Psoas muscle (tissue), 8 donors: Measurements from ENCODE around the gene AFF1. TPM values are rescaled to one million over a fixed set of nuclear protein-coding genes. Genes with fewer than 3 reads are reported as not detected.

Experiments used
- ATAC-seq, 4 donors: fragments of 200-7000 bp; cut with Tn5 transposase; one replicate each; pipeline ENCODE4 v1.9.1; 2020; ENCODE audit warnings: moderate library complexity in 3 of 4, mild to moderate bottlenecking in 2 of 4
- DNase-seq, 2 donors: peaks; one replicate each; pipeline ENCODE4 v3.0.0-alpha.2; 2020
- H3K27ac ChIP-seq: fragments of 200-600 bp; one replicate; pipeline ENCODE4 v1.8.0; 2022
- H3K27me3 ChIP-seq, 3 donors: fragments of 200-600 bp in 1 of 3; one replicate each; pipeline versions ENCODE4 v1.6.1 to v1.8.0; 2013 to 2022; ENCODE audit warnings: low read length in 2 of 3, mild to moderate bottlenecking in 2 of 3, moderate library complexity in 1 of 3; ENCODE audit not compliant: insufficient read depth in 3 of 3
- H3K36me3 ChIP-seq, 2 donors: fragments of 200-600 bp in 1 of 2; one replicate each; pipeline versions ENCODE4 v1.6.1 to v1.8.0; 2013 to 2022; ENCODE audit warnings: low read depth in 1 of 2, mild to moderate bottlenecking in 1 of 2, moderate library complexity in 1 of 2; ENCODE audit not compliant: insufficient read depth in 1 of 2
- H3K4me1 ChIP-seq: fragments of 200-600 bp; one replicate; pipeline ENCODE4 v1.8.0; 2022
- H3K4me3 ChIP-seq: fragments of 200-600 bp; one replicate; pipeline ENCODE4 v1.8.0; 2022; ENCODE audit warnings: mild to moderate bottlenecking
- H3K9me3 ChIP-seq: fragments of 200-600 bp; one replicate; pipeline ENCODE4 v1.8.0; 2022
- CTCF ChIP-seq: fragments of 200-600 bp; IDR thresholded peaks from one replicate; pipeline ENCODE4 v1.8.0; 2022; ENCODE audit warnings: antibody characterized with exemption
- WGBS, 3 donors: extraction: QIAGEN DNeasy Blood & Tissue Kit; methylation state at CpG; one replicate each; pipeline versions ENCODE4 v1.1.6 to v1.1.7; 2013; 5-methylcytosine and 5-hydroxymethylcytosine counted together
- intact Hi-C, 2 donors: fragments of 100-400 bp; cut with DNase I; formaldehyde crosslinking; loops; one replicate each; pipeline versions ENCODE4 v1.11.0 to v1.14.2; 2022
- polyA plus RNA-seq, 3 donors: library from polyadenylated mRNA; stranded (reverse); fragments of 200-250 nt; gene quantifications; one replicate each; pipeline ENCODE4 v1.2.3, GENCODE V29; 2013
- total RNA-seq, 4 donors: library from RNA; stranded (reverse); fragmentation: NEBNext Ultra II Directional in 2 of 4; extraction: Animal tissue kit (Norgen Biotek cat#: 25700) in 2 of 4; gene quantifications; one replicate each; pipeline versions ENCODE4 v1.2.1 to v1.2.4, GENCODE V29; 2021 to 2023
- donor health status: healthy with polysubstance abuse.
- donor health status: DM: no; HTN: no; CAD: no; lungs with moderate emphysema.
- donor health status: Bipolar disorder and iron deficiency.
- donor health status: healthy.
- donor health status: DM: yes; HTN: yes; CAD: no.
- donor health status: DM: no; HTN: no; CAD: no.
- donor health status: DM: no; HTN: no; CAD: no.
- donor health status: DM: yes; HTN: yes; CAD: no.

AFF1 gene
- total and polyA plus RNA-seq, 7 donors = 62.7 to 171 (median 120) TPM

DNA sequence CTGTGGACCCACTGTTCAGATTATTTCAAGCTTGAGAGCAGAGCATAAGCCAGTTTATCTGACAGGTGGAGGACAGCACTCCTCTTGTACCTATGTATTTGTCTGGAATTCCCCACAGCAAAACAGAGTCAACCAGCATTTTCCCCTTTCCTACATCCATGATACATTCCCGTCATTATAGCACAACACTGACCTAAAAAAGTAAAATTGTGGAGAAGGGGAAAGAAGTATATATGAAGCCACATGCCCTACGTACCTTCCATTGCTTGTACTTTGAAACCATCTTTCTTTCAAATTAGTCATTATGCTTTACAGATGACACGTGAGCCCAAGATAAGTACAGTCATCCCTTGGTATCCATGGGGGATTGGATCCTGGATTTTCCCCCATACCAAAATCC is 212.3 kb downstream of the AFF1 start:
- DNase-seq (no peak), ATAC-seq (no peak)
- 62 to 87% (median 78%) methylated on average over 3 of the region's 3 CpGs for WGBS, 3 donors
- intact Hi-C loops = no loop called here
- Histone ChIP-seq H3K36me3 (peaks cover 0 to 31% of the 10 kb centered on the region in 2 donors), H3K4me3 (no peak overlapping the region), H3K9me3 (no peaks in the 10 kb centered on the region), H3K27me3 (no peaks in the 10 kb centered on the region), H3K4me1 (peaks cover 5% of the 10 kb centered on the region), H3K27ac (no peak overlapping the region)
- no peak for TF ChIP-seq CTCF

GRCh38 chr4:87150498-87151261 is 215.9 kb downstream of the AFF1 start:
- H3K4me3 ChIP-seq = no peak overlapping the region
- H3K9me3 ChIP-seq = no peaks in the 10 kb centered on the region
- TF ChIP-seq CTCF = peak; percentile 95
- H3K27me3 ChIP-seq = no peaks in the 10 kb centered on the region
- DNase-seq = no peak
- ATAC-seq = peak; percentile 59 to 86 (median 78)
- H3K27ac ChIP-seq = no peak overlapping the region
- WGBS, 3 donors = 38 to 44% (median 44%) methylated on average over 2 of the region's 2 CpGs
- H3K4me1 ChIP-seq = peaks cover 5% of the 10 kb centered on the region
- H3K36me3 ChIP-seq = no peaks in the 10 kb centered on the region
- intact Hi-C loops = loop anchor here (1.0 to 10.0 kb wide), 3 partner anchors 84 to 1844 kb away; no protein-coding TSS in a partner anchor

DNA sequence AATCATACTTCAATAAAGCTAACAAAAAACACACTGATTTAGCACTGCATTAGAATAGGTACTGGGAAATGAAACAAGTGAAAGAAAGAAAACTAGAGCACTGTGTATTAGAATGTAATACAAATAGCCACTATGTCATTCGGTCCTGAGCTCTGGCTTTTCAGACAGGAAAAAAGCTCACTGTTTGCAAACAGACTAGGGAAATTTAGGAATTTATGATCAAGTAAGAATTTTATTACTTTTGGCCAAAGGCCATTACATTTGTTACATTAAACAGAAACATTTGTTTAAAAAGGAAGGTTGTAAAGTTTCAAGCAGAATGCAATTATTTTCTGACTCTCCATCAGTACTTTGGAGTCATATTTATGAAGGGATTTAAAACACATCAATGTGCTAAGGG is 216.9 kb downstream of the AFF1 start:
- intact Hi-C loops = loop anchor here (2.0 to 10.0 kb wide), 2 partner anchors 83 to 1843 kb away; no protein-coding TSS in a partner anchor
- DNase-seq (no peak), ATAC-seq (no peak)
- peaks cover 5% of the 10 kb centered on the region for H3K4me1 ChIP-seq
- no peaks in the 10 kb centered on the region for H3K27me3 ChIP-seq
- TF ChIP-seq CTCF = no peak
- H3K9me3 ChIP-seq = no peaks in the 10 kb centered on the region
- no peak overlapping the region for H3K27ac ChIP-seq
- 64 to 76% (median 67%) methylated on average over 1 of the region's 1 CpG for WGBS, 3 donors
- H3K36me3 ChIP-seq = no peaks in the 10 kb centered on the region
- H3K4me3 ChIP-seq = no peak overlapping the region

- DNase-seq (no peak), ATAC-seq (no peak)
- H3K27me3 ChIP-seq = no peaks in the 10 kb centered on the region
- H3K9me3 ChIP-seq = no peaks in the 10 kb centered on the region
- H3K36me3 ChIP-seq = no peaks in the 10 kb centered on the region
- peaks cover 5% of the 10 kb centered on the region for H3K4me1 ChIP-seq
- 77 to 83% (median 77%) methylated on average over 14 of the region's 14 CpGs for WGBS, 3 donors
- TF ChIP-seq CTCF = no peak
- intact Hi-C loops = loop anchor here in 1 of 2 donors (10.0 kb wide), 1 partner anchor 1842 kb away; no protein-coding TSS in a partner anchor
- H3K4me3 ChIP-seq = no peak overlapping the region
- no peak overlapping the region for H3K27ac ChIP-seq
Measured at GRCh38 chr4:87152310-87153041, 217.7 kb downstream of the AFF1 start.
